Central memory CD8-positive, alpha-beta T cell (primary cell): ENCODE results near the gene KIRREL3.

ENCODE experiments used
- ATAC-seq: fragments of 150-1000 bp; cut with Tn5 transposase; replicated peaks from 2 replicates; pipeline ENCODE4 v1.10.0; 2022; ENCODE audit warnings: mild to moderate bottlenecking, moderate FRiP score, moderate number of reproducible peaks; ENCODE audit not compliant: poor library complexity, severe bottlenecking; ENCODE audit errors: extremely low read depth
- DNase-seq, 2 donors: peaks; one replicate each; pipeline ENCODE4 v3.0.0; 2021; ENCODE audit warnings: low spot score in 2 of 2
- H3K27ac Mint-ChIP-seq: one replicate; pipeline ENCODE4 v1.8.0; 2022; ENCODE audit warnings: low read depth, mild to moderate bottlenecking, moderate library complexity, mixed read lengths
- H3K27me3 Mint-ChIP-seq: one replicate; pipeline ENCODE4 v1.8.0; 2022; ENCODE audit warnings: mixed read lengths
- H3K36me3 Mint-ChIP-seq: one replicate; pipeline ENCODE4 v1.8.0; 2022; ENCODE audit warnings: mild to moderate bottlenecking, moderate library complexity, mixed read lengths; ENCODE audit not compliant: insufficient read depth
- H3K4me1 Mint-ChIP-seq: one replicate; pipeline ENCODE4 v1.8.0; 2022; ENCODE audit warnings: mixed read lengths
- H3K4me3 Mint-ChIP-seq: one replicate; pipeline ENCODE4 v1.8.0; 2022; ENCODE audit warnings: mild to moderate bottlenecking, moderate library complexity, mixed read lengths
- H3K9me3 Mint-ChIP-seq: one replicate; pipeline ENCODE4 v1.8.0; 2022; ENCODE audit warnings: mixed read lengths

KIRREL3 gene

GRCh38 chr11:126492331-126493082 is 508.1 kb downstream of the KIRREL3 start:
- H3K9me3 Mint-ChIP-seq = no peaks in the 10 kb centered on the region
- H3K27me3 Mint-ChIP-seq = peaks cover 32% of the 10 kb centered on the region
- DNase-seq (no peak), ATAC-seq (no peak)
- no peaks in the 10 kb centered on the region for H3K36me3 Mint-ChIP-seq
- no peak overlapping the region for H3K4me3 Mint-ChIP-seq
- no peak overlapping the region for H3K27ac Mint-ChIP-seq
- no peaks in the 10 kb centered on the region for H3K4me1 Mint-ChIP-seq

- DNase-seq = no peak
- no peak for ATAC-seq
- Mint-ChIP-seq H3K4me1 (no peaks in the 10 kb centered on the region), H3K4me3 (no peak overlapping the region), H3K27me3 (peaks cover 23% of the 10 kb centered on the region), H3K36me3 (no peaks in the 10 kb centered on the region), H3K27ac (no peak overlapping the region), H3K9me3 (no peaks in the 10 kb centered on the region)
Observed at GRCh38 chr11:126491092-126491491, 509.5 kb downstream of the KIRREL3 start.

GRCh38 chr11:126489836-126490660 is 510.5 kb downstream of the KIRREL3 start:
- Mint-ChIP-seq H3K9me3 (no peaks in the 10 kb centered on the region), H3K4me1 (no peaks in the 10 kb centered on the region), H3K36me3 (no peaks in the 10 kb centered on the region), H3K27ac (no peak overlapping the region), H3K4me3 (no peak overlapping the region), H3K27me3 (peaks cover 22% of the 10 kb centered on the region)
- DNase-seq (no peak), ATAC-seq (no peak)

- no peaks in the 10 kb centered on the region for H3K9me3 Mint-ChIP-seq
- no peaks in the 10 kb centered on the region for H3K4me1 Mint-ChIP-seq
- H3K27ac Mint-ChIP-seq = no peak overlapping the region
- ATAC-seq = no peak
- H3K27me3 Mint-ChIP-seq = peaks cover 20% of the 10 kb centered on the region
- H3K4me3 Mint-ChIP-seq = no peak overlapping the region
- DNase-seq = no peak
- no peaks in the 10 kb centered on the region for H3K36me3 Mint-ChIP-seq
Observed at GRCh38 chr11:126488591-126489370, 511.8 kb downstream of the KIRREL3 start.

GRCh38 chr11:126487711-126488110 is 512.9 kb downstream of the KIRREL3 start:
- Mint-ChIP-seq H3K27me3 (peaks cover 16% of the 10 kb centered on the region), H3K27ac (no peak overlapping the region), H3K9me3 (no peaks in the 10 kb centered on the region), H3K4me1 (no peaks in the 10 kb centered on the region), H3K4me3 (no peak overlapping the region), H3K36me3 (no peaks in the 10 kb centered on the region)
- no peak for DNase-seq
- ATAC-seq = no peak

- no peaks in the 10 kb centered on the region for H3K9me3 Mint-ChIP-seq
- no peak for ATAC-seq
Observed at GRCh38 chr11:126485986-126486635, 514.5 kb downstream of the KIRREL3 start.

GRCh38 chr11:126485021-126485792 is 515.4 kb downstream of the KIRREL3 start:
- H3K4me1 Mint-ChIP-seq = peaks cover 7% of the 10 kb centered on the region
- peaks cover 11% of the 10 kb centered on the region for H3K27me3 Mint-ChIP-seq
- DNase-seq (no peak), ATAC-seq (no peak)
- H3K27ac Mint-ChIP-seq = no peak overlapping the region
- no peaks in the 10 kb centered on the region for H3K9me3 Mint-ChIP-seq
- H3K36me3 Mint-ChIP-seq = no peaks in the 10 kb centered on the region
- H3K4me3 Mint-ChIP-seq = no peak overlapping the region

More at GRCh38 chr11:126485986-126486635, 514.5 kb downstream of the KIRREL3 start:
- Mint-ChIP-seq H3K27ac (no peak overlapping the region), H3K27me3 (peaks cover 11% of the 10 kb centered on the region), H3K36me3 (no peaks in the 10 kb centered on the region), H3K4me3 (no peak overlapping the region), H3K4me1 (no peaks in the 10 kb centered on the region)
- no peak for DNase-seq

- no peak overlapping the region for H3K4me3 Mint-ChIP-seq
- no peak overlapping the region for H3K27ac Mint-ChIP-seq
- peaks cover 11% of the 10 kb centered on the region for H3K27me3 Mint-ChIP-seq
- ATAC-seq (no peak), DNase-seq (no peak)
- no peaks in the 10 kb centered on the region for H3K9me3 Mint-ChIP-seq
- H3K36me3 Mint-ChIP-seq = no peaks in the 10 kb centered on the region
- H3K4me1 Mint-ChIP-seq = peaks cover 7% of the 10 kb centered on the region
Observed at GRCh38 chr11:126484266-126484665, 516.3 kb downstream of the KIRREL3 start.

- no peaks in the 10 kb centered on the region for H3K9me3 Mint-ChIP-seq
- H3K27me3 Mint-ChIP-seq = peaks cover 11% of the 10 kb centered on the region
- H3K36me3 Mint-ChIP-seq = no peaks in the 10 kb centered on the region
- DNase-seq = no peak
- no peak for ATAC-seq
- peaks cover 7% of the 10 kb centered on the region for H3K4me1 Mint-ChIP-seq
- H3K27ac Mint-ChIP-seq = no peak overlapping the region
- H3K4me3 Mint-ChIP-seq = no peak overlapping the region
Observed at GRCh38 chr11:126483621-126484195, 516.9 kb downstream of the KIRREL3 start.

GRCh38 chr11:126482586-126483108 is 517.9 kb downstream of the KIRREL3 start:
- Mint-ChIP-seq H3K4me3 (no peak overlapping the region), H3K27ac (no peak overlapping the region), H3K9me3 (no peaks in the 10 kb centered on the region), H3K4me1 (peaks cover 13% of the 10 kb centered on the region), H3K36me3 (no peaks in the 10 kb centered on the region), H3K27me3 (peaks cover 11% of the 10 kb centered on the region)
- DNase-seq (no peak), ATAC-seq (no peak)

GRCh38 chr11:126481303-126481680 is 519.3 kb downstream of the KIRREL3 start:
- ATAC-seq (no peak), DNase-seq (no peak)
- Mint-ChIP-seq H3K4me1 (peaks cover 13% of the 10 kb centered on the region), H3K9me3 (no peaks in the 10 kb centered on the region), H3K36me3 (no peaks in the 10 kb centered on the region), H3K27me3 (peaks cover 11% of the 10 kb centered on the region), H3K4me3 (no peak overlapping the region), H3K27ac (no peak overlapping the region)
